Stimulated activated CD8-positive, alpha-beta memory T cell treated with anti-CD3 and anti-CD28 coated beads, Interleukin-15, amount 100 ng/mL, for 4 hours (primary cell): Measurements from ENCODE around the gene LHX5.

ENCODE experiments used
- DNase-seq, 2 donors: peaks; one replicate each; pipeline ENCODE4 v3.0.0-alpha.2; 2020; ENCODE audit warnings: low read depth in 2 of 2

Gene LHX5

GRCh38 chr12:113440336-113440735 is 31.3 kb downstream of the LHX5 start:
- DNase-seq = no peak

DNA sequence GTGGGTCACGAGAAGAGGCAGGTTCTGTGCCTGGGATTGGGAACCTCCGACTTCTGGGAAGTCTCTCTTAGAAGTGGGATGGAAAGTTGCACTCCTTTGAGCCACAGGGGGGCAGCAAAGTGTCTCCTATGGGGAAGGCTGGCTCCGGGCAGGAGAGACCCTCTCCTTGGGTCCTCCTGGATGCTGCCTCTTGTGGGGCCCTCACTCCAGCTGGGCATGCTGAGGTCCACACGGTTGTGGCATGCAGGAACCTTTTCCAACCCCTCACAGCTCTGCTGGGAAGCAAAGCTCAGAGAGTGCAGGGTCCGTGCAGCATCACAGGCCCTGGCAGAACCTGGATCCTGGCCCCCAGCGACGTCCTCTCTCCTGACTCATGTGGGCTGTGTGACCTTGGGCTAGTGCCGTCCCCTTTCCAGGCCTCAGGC is 32.1 kb downstream of the LHX5 start:
- no peak for DNase-seq

DNA sequence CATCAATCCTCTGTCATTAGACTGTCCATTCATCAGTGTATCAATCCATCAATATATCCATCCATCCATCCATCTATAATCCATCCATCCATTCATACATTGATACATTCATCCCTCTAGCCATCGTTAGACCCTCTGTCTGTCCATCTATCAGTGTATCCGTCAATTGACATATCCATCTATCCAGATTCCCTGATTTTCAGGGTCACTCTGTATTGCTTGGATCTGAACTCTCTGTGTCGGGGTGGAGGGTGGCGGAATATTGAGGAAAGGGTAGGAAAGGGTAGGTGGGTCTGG is 32.4 kb downstream of the LHX5 start:
- DNase-seq = no peak

DNA sequence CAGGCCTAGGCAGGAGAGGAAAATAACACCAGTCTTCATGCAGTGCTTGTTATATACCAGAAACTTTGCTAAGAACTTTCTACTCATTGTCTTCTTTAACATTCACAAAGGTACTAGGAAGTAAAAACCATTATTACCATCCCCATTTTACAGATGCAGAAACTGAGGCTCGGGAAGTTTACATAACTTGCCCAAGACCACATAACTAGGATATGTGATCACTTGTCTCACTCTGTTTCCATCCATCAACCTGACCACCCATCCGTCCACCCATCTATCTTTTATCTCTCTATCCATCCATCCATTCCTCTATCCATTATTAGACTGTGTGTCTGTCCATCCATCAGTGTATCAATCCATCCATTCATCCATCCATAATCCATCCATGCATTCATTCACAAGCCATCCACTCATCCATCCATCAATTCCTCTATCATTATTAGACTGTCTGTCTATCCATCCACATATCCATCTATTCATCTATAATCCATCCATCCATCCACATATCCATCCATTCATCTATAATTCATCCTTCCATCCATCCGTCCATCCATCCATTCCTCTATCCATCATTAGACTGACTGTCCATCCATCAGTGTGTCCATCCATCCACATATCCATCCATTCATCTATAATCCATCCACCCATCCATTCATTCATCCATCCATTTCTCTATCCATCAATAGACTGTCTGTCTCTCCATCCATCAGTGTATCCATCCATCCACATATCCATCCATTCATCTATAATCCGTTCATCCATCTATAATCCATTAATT is 33.0 kb downstream of the LHX5 start:
- DNase-seq = no peak

- DNase-seq = no peak
Observed at GRCh38 chr12:113437729-113438100, 34.0 kb downstream of the LHX5 start.

GRCh38 chr12:113436993-113437728 is 34.5 kb downstream of the LHX5 start:
- no peak for DNase-seq

DNA sequence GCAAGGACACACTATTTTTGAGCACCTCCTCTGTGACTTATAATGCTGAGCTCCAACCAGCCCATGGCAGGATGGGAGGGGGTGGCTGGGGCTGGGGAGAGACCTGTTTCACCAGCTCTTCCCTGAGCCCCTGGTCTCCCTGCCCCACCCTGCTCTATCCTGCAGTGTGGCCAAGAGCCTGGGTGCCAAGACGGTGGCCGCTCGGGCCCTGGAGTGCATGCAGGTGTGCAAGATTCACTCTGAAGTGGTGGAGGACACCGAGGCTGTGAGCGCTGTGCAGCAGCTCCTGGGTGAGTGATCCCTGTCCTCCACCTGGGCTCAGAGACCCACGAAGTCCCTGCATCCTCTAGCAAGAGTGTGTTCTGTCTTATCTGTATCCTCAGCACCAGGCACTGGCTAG is 35.1 kb downstream of the LHX5 start:
- no peak for DNase-seq

GRCh38 chr12:113435367-113435766 is 36.3 kb downstream of the LHX5 start:
- no peak for DNase-seq

GRCh38 chr12:113432986-113433385 is 38.7 kb downstream of the LHX5 start:
- DNase-seq = no peak

GRCh38 chr12:113428482-113428881 is 43.2 kb downstream of the LHX5 start:
- DNase-seq = no peak

DNA sequence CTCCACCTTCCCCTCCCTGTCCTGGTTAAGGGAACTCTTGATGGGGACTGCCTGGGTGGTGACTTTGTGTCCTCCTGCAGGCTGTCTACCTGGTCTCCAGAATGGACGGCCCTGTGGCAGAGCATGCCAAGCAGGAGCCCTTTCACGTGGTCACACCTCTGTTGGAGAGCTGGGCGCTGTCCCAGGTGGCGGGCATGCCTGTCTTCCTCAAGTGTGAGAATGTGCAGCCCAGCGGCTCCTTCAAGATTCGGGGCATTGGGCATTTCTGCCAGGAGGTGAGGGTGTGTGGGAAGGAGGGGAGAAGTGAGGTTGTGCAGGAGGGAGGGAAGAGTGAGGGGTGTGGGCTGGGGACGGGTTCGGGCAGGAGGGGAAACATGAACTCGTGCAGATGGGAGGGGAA is 43.8 kb downstream of the LHX5 start:
- no peak for DNase-seq

- no peak for DNase-seq
Observed at GRCh38 chr12:113425960-113426453, 45.7 kb downstream of the LHX5 start.

GRCh38 chr12:113424915-113425823 is 46.5 kb downstream of the LHX5 start:
- DNase-seq = no peak

DNA sequence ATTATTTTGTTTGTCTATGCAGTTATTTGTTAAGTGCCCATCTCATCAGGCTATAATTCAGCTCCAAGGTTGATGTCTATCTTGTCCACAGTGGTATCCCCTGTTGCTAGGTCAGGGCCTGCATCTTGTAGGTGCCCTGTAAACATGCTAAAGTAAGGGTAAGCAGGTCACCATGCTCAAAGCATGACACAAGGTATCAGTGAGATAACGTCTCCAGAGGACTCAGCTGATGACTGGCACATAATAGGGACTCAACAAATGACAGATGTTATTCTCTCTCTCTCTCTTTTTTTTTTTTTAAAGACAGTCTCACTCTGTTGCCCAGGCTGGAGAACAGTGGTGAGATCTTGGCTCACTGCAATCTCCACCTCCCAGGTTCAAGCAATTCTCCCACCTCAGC is 47.2 kb downstream of the LHX5 start:
- DNase-seq = no peak

DNA sequence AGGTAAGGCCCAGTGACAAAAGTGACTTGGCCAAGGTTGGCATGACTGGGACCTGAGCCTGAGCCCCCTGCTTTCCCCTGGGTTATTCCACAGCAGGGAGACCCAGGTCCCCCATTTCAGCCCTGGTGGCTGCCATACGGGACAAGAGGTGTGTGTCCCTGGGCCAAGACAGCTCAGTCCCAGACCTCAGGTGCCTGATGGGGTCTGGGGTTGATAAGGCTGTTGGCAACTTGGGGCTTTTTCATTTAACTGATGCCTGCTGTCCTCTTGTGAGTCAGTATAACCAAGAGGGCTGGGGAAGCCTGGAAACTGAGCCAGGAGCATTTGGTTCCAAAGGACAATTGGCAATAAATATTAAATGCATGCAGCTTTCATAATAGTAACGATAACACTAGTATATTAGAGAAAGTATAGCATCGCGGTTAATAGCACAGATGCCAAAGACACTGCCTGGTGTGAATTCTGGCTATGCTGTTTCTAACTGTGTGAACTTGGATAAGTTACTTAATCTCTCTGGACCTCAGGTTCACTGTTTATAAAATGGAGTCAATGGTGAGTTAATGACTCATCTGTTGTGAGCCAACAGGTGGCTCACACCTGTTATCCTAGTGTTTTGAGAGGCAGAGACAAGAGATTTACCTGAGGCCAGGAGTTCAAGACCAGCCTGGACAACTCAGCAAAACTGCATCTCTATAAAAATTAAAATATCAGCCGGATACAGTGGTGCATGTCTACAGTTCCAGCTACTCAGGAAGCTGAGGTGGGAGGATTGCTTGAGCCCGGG is 48.6 kb downstream of the LHX5 start:
- DNase-seq = no peak

- no peak for DNase-seq
Observed at GRCh38 chr12:113422030-113422885, 49.4 kb downstream of the LHX5 start, which contains the start of gene SDSL. SDSL (plus strand) TSS chr12:113422380; CDS start chr12:113427983, 5,603 bp downstream.

DNA sequence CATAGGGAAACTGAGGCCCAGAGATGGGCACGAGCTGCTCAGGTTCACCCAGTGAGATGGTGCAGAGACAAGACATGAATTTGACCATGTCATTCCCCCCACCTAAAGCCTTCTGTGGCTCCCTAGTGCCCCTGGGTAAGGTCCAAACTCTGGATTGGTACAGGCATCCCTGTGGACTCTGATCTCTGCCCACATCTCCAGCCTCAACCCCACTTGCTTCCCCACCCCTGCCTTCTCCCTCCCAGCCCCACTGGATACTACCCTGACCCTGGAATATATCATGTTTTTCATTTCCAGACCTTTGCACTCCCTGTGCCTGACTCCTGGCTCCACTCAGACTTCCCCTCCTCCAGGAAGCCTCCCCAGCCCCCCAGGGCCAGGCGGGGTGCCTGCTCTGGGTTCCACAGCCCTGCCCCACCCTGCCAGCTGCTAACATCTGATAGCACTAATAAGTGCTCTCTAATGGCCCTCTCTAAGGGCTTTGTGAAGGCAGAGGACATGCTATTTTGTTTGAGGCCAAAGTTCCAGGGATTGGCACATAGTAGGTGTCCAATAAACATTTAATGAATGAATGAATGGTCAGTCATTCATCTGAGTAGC is 50.6 kb downstream of the LHX5 start:
- DNase-seq = no peak

DNA sequence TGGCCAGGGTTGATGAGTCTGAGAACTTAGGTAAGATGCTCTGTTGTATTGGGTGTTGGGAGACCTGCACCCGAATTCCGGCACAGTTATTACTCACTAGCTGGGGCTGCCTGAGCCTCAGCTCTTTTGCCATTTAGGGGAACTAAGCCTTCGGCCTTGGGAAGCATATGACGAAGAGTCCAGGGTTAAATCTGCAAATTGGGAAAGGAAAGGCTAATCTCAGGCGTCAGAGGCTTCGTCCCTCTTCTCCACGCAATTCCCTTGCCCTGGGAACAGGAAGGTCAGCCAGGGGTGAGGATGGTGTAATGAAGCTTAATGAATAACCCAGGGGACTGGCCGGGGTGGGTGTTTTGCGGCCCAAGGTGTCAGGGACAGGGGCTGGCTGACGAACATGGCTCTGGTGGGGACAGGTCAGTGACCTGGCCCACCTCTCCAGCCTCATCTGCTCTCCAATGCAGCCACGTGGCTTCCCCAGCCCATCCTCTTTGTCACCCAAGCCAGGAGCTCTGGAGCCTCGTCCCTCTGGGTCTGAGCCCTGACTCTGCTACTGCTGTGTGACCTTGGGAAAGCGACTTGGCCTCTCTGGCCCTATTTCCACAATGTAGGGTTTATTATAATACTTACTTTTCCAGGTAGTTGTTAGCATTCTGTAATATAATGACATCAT is 53.3 kb downstream of the LHX5 start:
- DNase-seq = no peak

DNA sequence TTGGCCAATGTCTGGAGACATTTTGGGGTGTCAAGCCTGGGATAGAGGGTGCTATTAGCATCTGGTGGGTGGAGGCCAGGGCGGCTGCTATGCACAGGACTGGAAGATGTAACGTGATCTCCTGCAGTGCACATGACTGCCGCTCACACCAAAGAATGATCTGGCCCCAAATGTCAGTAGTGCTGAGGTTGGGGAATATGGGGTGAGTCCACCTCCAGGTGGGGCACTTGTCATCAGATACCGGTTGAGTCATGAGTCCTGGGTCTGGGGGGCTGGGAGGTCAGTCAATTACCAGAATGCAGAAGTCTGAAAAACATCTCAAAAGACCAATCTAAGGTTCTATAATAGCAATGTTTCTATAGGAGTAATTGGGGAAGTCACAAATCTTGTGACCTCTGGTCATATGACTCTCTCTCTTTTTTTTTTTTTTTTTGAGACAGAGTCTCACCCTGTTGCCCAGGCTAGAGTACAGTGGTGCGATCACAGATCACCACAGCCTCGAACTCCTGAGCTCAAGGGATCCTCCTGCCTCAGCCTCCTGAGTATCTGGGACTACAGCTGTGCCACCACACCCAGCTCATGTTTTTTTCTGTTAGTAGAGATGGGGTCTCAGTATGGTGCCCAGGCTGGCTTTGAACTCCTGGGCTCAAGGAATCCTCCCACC is 55.4 kb downstream of the LHX5 start:
- DNase-seq = no peak
